GM12878 (cell line): ENCODE measurements around the gene CARHSP1. TPM values are rescaled to one million over a fixed set of nuclear protein-coding genes. Genes with fewer than 3 reads are reported as not detected.

Experiments used
- ATAC-seq: fragments of 200-7000 bp; cut with Tn5 transposase; 3 replicates; pipeline ENCODE4 v1.9.1; 2020; ENCODE audit warnings: mild to moderate bottlenecking, moderate library complexity
- BruUV-seq: library from RNA; stranded (reverse); fragments of 400-500 nt; replicated peaks from 2 replicates; lab custom pipeline; 2021; lab: Mats Ljungman, UMichigan
- CTCF ChIA-PET: fragments of 300-600 bp; sonication (Branson Sonifier 250); formaldehyde crosslinking; extraction: SDS; loops from one replicate; lab custom pipeline; 2021; ENCODE audit warnings: inconsistent platforms; lab: Yijun Ruan, JAX
- POLR2A ChIA-PET: fragments of 350-600 bp; formaldehyde crosslinking; extraction: SDS; loops from one replicate; lab custom pipeline; 2021; ENCODE audit warnings: inconsistent platforms; lab: Charles Lee
- RAD21 ChIA-PET: fragments of 300-600 bp; sonication (Branson Sonifier 250); formaldehyde crosslinking; loops from one replicate; lab custom pipeline; 2023; ENCODE audit warnings: antibody characterized with exemption; ENCODE audit not compliant: unreplicated experiment; lab: Charles Lee
- SMC1A ChIA-PET: fragments of 300-600 bp; sonication (Branson Sonifier 250); formaldehyde crosslinking; loops from one replicate; lab custom pipeline; 2023; ENCODE audit not compliant: unreplicated experiment, uncharacterized antibody; lab: Charles Lee
- DNase-seq: peaks from one replicate; pipeline ENCODE4 v3.0.0-alpha.2; 2011; ENCODE audit warnings: low read depth, low spot score
- FAIRE-seq: peaks from 3 replicates; lab custom pipeline; 2011; peaks lifted over from hg19 to GRCh38; lab: Jason Lieb, UNC
- H2AFZ ChIP-seq: 2 replicates; pipeline ENCODE4 v1.6.0; 2011; ENCODE audit warnings: low read depth, low read length, control low read depth; ENCODE audit not compliant: control insufficient read depth
- H3K27ac ChIP-seq: 2 replicates; pipeline ENCODE4 v1.5.1; 2011; ENCODE audit warnings: control low read depth; ENCODE audit not compliant: control insufficient read depth, insufficient read depth
- H3K27me3 ChIP-seq, 2 experiments: replicated peaks in 1 of 2; 2 replicates each; pipeline versions ENCODE4 v1.6.0 to v1.6.1; 2011; ENCODE audit warnings: low read length in 1 of 2; ENCODE audit not compliant: control insufficient read depth in 2 of 2, insufficient read depth in 2 of 2
- H3K36me3 ChIP-seq, 2 experiments: 2 replicates each; pipeline ENCODE4 v1.5.1; 2011; ENCODE audit warnings: low read length in 1 of 2; ENCODE audit not compliant: control insufficient read depth in 2 of 2, insufficient read depth in 2 of 2
- H3K4me1 ChIP-seq: 2 replicates; pipeline ENCODE4 v1.6.1; 2011; ENCODE audit warnings: mild to moderate bottlenecking, low read length, moderate library complexity, mixed read lengths; ENCODE audit not compliant: control insufficient read depth, insufficient read depth
- H3K4me2 ChIP-seq: 2 replicates; pipeline ENCODE4 v1.6.0; 2011; ENCODE audit warnings: control low read depth; ENCODE audit not compliant: control insufficient read depth, insufficient read depth
- H3K4me3 ChIP-seq: fragments of 200-600 bp; sonication (generic); 2 replicates; pipeline ENCODE4 v1.5.1; 2016
- H3K79me2 ChIP-seq: 2 replicates; pipeline ENCODE4 v1.6.0; 2011; ENCODE audit warnings: low read length; ENCODE audit not compliant: control insufficient read depth, insufficient read depth
- H3K9ac ChIP-seq: 2 replicates; pipeline ENCODE4 v1.8.0; 2011; ENCODE audit warnings: low read length, control low read depth, mixed read lengths; ENCODE audit not compliant: control insufficient read depth, insufficient read depth
- H3K9me3 ChIP-seq: replicated peaks from 3 replicates; pipeline ENCODE4 v1.5.1; 2011; ENCODE audit warnings: mild to moderate bottlenecking, low read length; ENCODE audit not compliant: control insufficient read depth, insufficient read depth
- H4K20me1 ChIP-seq: 2 replicates; pipeline ENCODE4 v1.6.0; 2011; ENCODE audit not compliant: control insufficient read depth, insufficient read depth
- CHD2 ChIP-seq: IDR thresholded peaks from 2 replicates; pipeline ENCODE4 v1.6.1; 2011; ENCODE audit warnings: low read depth, low read length, improper control_type of control experiment, borderline replicate concordance
- NFXL1 ChIP-seq: fragments of 450-650 bp; IDR thresholded peaks from 2 replicates; pipeline ENCODE4 v1.6.1; 2017; ENCODE audit warnings: antibody characterized with exemption, mild to moderate bottlenecking, borderline replicate concordance
- POLR2A ChIP-seq: IDR thresholded peaks from 2 replicates; pipeline ENCODE4 v1.6.1; 2011; ENCODE audit warnings: low read depth, mild to moderate bottlenecking, low read length
- RB1 ChIP-seq: fragments of 450-650 bp; formaldehyde crosslinking; IDR thresholded peaks from 2 replicates; pipeline ENCODE4 v1.6.1; 2017; ENCODE audit warnings: mild to moderate bottlenecking, borderline replicate concordance
- SMAD5 ChIP-seq: IDR thresholded peaks from 2 replicates; pipeline ENCODE4 v1.6.1; 2016; ENCODE audit warnings: antibody characterized with exemption, low read depth
- SMC3 ChIP-seq: IDR thresholded peaks from 2 replicates; pipeline ENCODE4 v1.6.1; 2011; ENCODE audit warnings: low read length, improper control_type of control experiment, borderline replicate concordance
- SREBF1 ChIP-seq: IDR thresholded peaks from 2 replicates; pipeline ENCODE4 v1.6.1; 2012; ENCODE audit warnings: mild to moderate bottlenecking, low read length
- STAT1 ChIP-seq: fragments of 450-650 bp; conservative IDR thresholded peaks from 2 replicates; pipeline ENCODE4 v1.6.1; 2014; ENCODE audit warnings: antibody characterized with exemption, mild to moderate bottlenecking
- ZZZ3 ChIP-seq: IDR thresholded peaks from 2 replicates; pipeline ENCODE4 v1.6.1; 2011; ENCODE audit warnings: low read depth; ENCODE audit not compliant: control insufficient read depth, insufficient read length
- WGBS: methylation state at CpG from one replicate; pipeline ENCODE4 v1.1.6; 2016; ENCODE audit warnings: low lambda C conversion rate; ENCODE audit not compliant: insufficient replicate concordance, insufficient coverage; ENCODE audit errors: missing lambda C conversion rate; 5-methylcytosine and 5-hydroxymethylcytosine counted together
- in situ Hi-C: fragments of 300-500 bp; cut with MboI; formaldehyde crosslinking; loops from 9 replicates; pipeline ENCODE4 v1.14.3; 2018; ENCODE audit warnings: mixed read lengths
- intact Hi-C: fragments of 100-400 bp; cut with micrococcal nuclease; formaldehyde crosslinking; loops from one replicate; pipeline ENCODE4 v1.14.2; 2022; ENCODE audit not compliant: unreplicated experiment
- polyA plus RNA-seq, 11 experiments: library from polyadenylated mRNA; depleted of rRNA in 4 of 11; unstranded in 6 of 11; stranded (reverse) in 5 of 11; fragments of >200 nt; fragmentation: Nextera tagmentation in 4 of 11; fragmentation: Illumina TruSeq in 1 of 11; extraction: Ambion mirVana in 4 of 11; extraction: Trizol in 1 of 11; gene quantifications; 1 replicate in 1 of 11; 2 replicates in 10 of 11; pipeline versions ENCODE4 v1.2.1 to v1.2.3, GENCODE V29; 2011 to 2016; ENCODE audit warnings: inconsistent platforms in 2 of 11, missing spikeins in 2 of 11, low read depth in 1 of 11
- total RNA-seq, 4 experiments: library from RNA; depleted of rRNA in 3 of 4; stranded (reverse); fragments of >200 nt in 3 of 4; fragmentation: Illumina TruSeq in 1 of 4; extraction: Trizol in 1 of 4; gene quantifications; 2 replicates each; pipeline versions ENCODE4 v1.2.1 to v1.2.3, GENCODE V29; 2013 to 2021
- TF ChIP-seq, protein P1 (sequence below): fragments of 150-350 bp; IDR thresholded peaks from 2 replicates; pipeline ENCODE4 v1.6.1; 2016; ENCODE audit warnings: low read depth, low read length
- TF ChIP-seq, protein P2 (sequence below): fragments of 450-650 bp; IDR thresholded peaks from 2 replicates; pipeline ENCODE4 v1.6.1; 2016; ENCODE audit warnings: mild to moderate bottlenecking, moderate library complexity, borderline replicate concordance
- TF ChIP-seq, protein P3 (sequence below): fragments of 450-650 bp; IDR thresholded peaks from 2 replicates; pipeline ENCODE4 v1.6.1; 2016; ENCODE audit warnings: mild to moderate bottlenecking
- TF ChIP-seq, protein P4 (sequence below): IDR thresholded peaks from 2 replicates; pipeline ENCODE4 v1.6.1; 2011; ENCODE audit warnings: low read depth, mild to moderate bottlenecking, low read length, moderate library complexity, borderline replicate concordance; ENCODE audit errors: extremely low read depth

Gene CARHSP1
- total and polyA plus RNA-seq, 10 of the 15 experiments (the other 5 are each of a cell fraction or from before 2014, with no cell fraction given), result 5.5 to 112 (median 67.0) TPM

DNA sequence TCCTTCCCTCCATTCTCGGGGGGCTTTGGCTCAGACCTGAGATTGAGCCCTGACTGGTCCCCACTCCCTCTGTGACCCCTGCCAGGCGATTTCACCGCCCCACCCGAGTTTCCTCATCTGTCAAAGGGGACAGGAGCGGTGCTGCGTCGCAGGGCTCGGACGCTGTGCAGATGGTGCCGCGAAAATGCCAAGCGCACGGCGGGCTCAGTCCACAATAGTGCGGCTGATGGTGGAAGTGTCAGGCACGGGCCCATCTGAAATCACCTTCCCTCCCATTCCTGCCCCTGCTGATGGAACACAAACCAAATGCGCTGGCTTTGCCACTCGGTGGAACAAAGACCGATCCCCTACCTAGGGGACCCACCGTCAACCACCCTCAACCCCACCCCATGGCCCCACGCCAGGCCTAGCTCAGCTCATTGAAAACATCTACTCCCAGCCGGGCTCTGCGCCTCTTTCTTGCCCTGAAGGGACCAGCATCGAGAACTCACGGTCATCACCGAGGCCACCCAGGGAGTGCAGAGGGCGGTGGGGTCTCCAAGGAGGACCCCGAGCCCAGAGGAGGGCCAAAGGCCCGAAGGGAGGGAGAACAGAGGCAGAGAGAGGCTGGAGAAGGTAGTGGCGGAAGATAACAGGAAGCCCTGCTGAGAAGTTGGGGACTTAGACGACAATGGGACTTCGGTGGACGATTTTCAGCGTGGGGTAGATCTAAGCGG, 1.4 kb downstream of the CARHSP1 start:
- no TSS peak for BruUV-seq
- in situ Hi-C loops, result no loop called here
- ATAC-seq (no peak), FAIRE-seq (no peak), DNase-seq (no peak)
- ChIA-PET CTCF (interaction anchor here (3.1 kb wide), 1 partner anchor 13 kb away, joined by 30 read pairs; no protein-coding TSS in a partner anchor), POLR2A (interaction anchor here (0.6 to 2.2 kb wide), 5 partner anchors 11 to 224 kb away, joined by 4 to 8 read pairs (median 5); partner anchors contain the start of genes HAPSTR1 and TMEM186), SMC1A (interaction anchor here (2.0 kb wide), 1 partner anchor 14 kb away, joined by 6 read pairs; no protein-coding TSS in a partner anchor), RAD21 (interaction anchor here (0.5 to 3.1 kb wide), 4 partner anchors 10 to 1956 kb away, joined by 3 to 26 read pairs (median 4); no protein-coding TSS in a partner anchor)
- Histone ChIP-seq H3K9me3 (no peaks in the 10 kb centered on the region; the same call in 2 of the 3 replicates), H3K4me2 (peak overlapping the region; percentile 94), H3K79me2 (peaks cover 58% of the 10 kb centered on the region), H4K20me1 (peaks cover 3% of the 10 kb centered on the region; the same call in 1 of the 2 replicates), H3K4me1 (peaks cover 32% of the 10 kb centered on the region), H3K27me3 (no peaks in the 10 kb centered on the region), H3K27ac (peak overlapping the region; percentile 90), H3K9ac (peak overlapping the region; percentile 95), H3K4me3 (peak overlapping the region; percentile 95), H3K36me3 (peaks cover 3 to 13% of the 10 kb centered on the region in 2 experiments; a peak in 2 of 4 replicates), H2AFZ (peak overlapping the region; percentile 26)
- intact Hi-C loops, result no loop called here
- 3% methylated on average over 35 of the region's 35 CpGs for WGBS
- TF ChIP-seq SREBF1 (no peak), SMC3 (no peak), NFXL1 (no peak), SMAD5 (no peak), ZZZ3 (no peak), POLR2A (peak; percentile 48; the same call in 1 of the 2 replicates), CHD2 (0 out of 2 replicates have a peak, but pooled peaks have one; percentile 30), RB1 (peak; percentile 19; the same call in 1 of the 2 replicates), STAT1 (no peak)
- TF ChIP-seq, protein P1, sequence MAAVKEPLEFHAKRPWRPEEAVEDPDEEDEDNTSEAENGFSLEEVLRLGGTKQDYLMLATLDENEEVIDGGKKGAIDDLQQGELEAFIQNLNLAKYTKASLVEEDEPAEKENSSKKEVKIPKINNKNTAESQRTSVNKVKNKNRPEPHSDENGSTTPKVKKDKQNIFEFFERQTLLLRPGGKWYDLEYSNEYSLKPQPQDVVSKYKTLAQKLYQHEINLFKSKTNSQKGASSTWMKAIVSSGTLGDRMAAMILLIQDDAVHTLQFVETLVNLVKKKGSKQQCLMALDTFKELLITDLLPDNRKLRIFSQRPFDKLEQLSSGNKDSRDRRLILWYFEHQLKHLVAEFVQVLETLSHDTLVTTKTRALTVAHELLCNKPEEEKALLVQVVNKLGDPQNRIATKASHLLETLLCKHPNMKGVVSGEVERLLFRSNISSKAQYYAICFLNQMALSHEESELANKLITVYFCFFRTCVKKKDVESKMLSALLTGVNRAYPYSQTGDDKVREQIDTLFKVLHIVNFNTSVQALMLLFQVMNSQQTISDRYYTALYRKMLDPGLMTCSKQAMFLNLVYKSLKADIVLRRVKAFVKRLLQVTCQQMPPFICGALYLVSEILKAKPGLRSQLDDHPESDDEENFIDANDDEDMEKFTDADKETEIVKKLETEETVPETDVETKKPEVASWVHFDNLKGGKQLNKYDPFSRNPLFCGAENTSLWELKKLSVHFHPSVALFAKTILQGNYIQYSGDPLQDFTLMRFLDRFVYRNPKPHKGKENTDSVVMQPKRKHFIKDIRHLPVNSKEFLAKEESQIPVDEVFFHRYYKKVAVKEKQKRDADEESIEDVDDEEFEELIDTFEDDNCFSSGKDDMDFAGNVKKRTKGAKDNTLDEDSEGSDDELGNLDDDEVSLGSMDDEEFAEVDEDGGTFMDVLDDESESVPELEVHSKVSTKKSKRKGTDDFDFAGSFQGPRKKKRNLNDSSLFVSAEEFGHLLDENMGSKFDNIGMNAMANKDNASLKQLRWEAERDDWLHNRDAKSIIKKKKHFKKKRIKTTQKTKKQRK, result no peak
- TF ChIP-seq, protein P2, sequence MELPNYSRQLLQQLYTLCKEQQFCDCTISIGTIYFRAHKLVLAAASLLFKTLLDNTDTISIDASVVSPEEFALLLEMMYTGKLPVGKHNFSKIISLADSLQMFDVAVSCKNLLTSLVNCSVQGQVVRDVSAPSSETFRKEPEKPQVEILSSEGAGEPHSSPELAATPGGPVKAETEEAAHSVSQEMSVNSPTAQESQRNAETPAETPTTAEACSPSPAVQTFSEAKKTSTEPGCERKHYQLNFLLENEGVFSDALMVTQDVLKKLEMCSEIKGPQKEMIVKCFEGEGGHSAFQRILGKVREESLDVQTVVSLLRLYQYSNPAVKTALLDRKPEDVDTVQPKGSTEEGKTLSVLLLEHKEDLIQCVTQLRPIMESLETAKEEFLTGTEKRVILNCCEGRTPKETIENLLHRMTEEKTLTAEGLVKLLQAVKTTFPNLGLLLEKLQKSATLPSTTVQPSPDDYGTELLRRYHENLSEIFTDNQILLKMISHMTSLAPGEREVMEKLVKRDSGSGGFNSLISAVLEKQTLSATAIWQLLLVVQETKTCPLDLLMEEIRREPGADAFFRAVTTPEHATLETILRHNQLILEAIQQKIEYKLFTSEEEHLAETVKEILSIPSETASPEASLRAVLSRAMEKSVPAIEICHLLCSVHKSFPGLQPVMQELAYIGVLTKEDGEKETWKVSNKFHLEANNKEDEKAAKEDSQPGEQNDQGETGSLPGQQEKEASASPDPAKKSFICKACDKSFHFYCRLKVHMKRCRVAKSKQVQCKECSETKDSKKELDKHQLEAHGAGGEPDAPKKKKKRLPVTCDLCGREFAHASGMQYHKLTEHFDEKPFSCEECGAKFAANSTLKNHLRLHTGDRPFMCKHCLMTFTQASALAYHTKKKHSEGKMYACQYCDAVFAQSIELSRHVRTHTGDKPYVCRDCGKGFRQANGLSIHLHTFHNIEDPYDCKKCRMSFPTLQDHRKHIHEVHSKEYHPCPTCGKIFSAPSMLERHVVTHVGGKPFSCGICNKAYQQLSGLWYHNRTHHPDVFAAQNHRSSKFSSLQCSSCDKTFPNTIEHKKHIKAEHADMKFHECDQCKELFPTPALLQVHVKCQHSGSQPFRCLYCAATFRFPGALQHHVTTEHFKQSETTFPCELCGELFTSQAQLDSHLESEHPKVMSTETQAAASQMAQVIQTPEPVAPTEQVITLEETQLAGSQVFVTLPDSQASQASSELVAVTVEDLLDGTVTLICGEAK, result 0 out of 2 replicates have a peak, but pooled peaks have one; percentile 11
- TF ChIP-seq, protein P3, sequence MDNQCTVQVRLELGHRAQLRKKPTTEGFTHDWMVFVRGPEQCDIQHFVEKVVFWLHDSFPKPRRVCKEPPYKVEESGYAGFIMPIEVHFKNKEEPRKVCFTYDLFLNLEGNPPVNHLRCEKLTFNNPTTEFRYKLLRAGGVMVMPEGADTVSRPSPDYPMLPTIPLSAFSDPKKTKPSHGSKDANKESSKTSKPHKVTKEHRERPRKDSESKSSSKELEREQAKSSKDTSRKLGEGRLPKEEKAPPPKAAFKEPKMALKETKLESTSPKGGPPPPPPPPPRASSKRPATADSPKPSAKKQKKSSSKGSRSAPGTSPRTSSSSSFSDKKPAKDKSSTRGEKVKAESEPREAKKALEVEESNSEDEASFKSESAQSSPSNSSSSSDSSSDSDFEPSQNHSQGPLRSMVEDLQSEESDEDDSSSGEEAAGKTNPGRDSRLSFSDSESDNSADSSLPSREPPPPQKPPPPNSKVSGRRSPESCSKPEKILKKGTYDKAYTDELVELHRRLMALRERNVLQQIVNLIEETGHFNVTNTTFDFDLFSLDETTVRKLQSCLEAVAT, result peak; percentile 26; the same call in 1 of the 2 replicates
- TF ChIP-seq, protein P4, sequence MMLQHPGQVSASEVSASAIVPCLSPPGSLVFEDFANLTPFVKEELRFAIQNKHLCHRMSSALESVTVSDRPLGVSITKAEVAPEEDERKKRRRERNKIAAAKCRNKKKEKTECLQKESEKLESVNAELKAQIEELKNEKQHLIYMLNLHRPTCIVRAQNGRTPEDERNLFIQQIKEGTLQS, result no peak
